ENCODE measurements around the gene TPRX2.
"Not testable (repeated sequence)": the region's sequence is repeated elsewhere in the genome, so short reads cannot be mapped to it uniquely, and the experiment has no call there.

TPRX2 gene

GRCh38 chr19:47858646-47859285 is at the start of gene TPRX2:
TSS of gene TPRX2 (plus strand) at chr19:47859235. CDS start at chr19:47859247, 12 bp downstream.
- DNase-seq (ENCODE audit: low read depth in 2 of 2), result not testable (repeated sequence)

GRCh38 chr19:47813304-47813994 is 45.6 kb upstream of the TPRX2 start:
- peak; percentile 39 to 65 for DNase-seq (ENCODE audit: low read depth in 2 of 2)

- no peak for DNase-seq (ENCODE audit: low read depth in 2 of 2)
These were observed 45.1 kb upstream of the TPRX2 start for GRCh38 chr19:47813995-47814328.

GRCh38 chr19:47816270-47816669 is 42.8 kb upstream of the TPRX2 start:
- DNase-seq (ENCODE audit: low read depth in 2 of 2), result not testable (repeated sequence)

- DNase-seq (ENCODE audit: low read depth in 2 of 2), result not testable (repeated sequence)
These were observed 40.8 kb upstream of the TPRX2 start for GRCh38 chr19:47818221-47818620.

- DNase-seq (ENCODE audit: low read depth in 2 of 2), result no peak
These were observed 39.2 kb upstream of the TPRX2 start for GRCh38 chr19:47819858-47820257.

- no peak for DNase-seq (ENCODE audit: low read depth in 2 of 2)
These were observed 38.6 kb upstream of the TPRX2 start for GRCh38 chr19:47820410-47820809.

GRCh38 chr19:47821460-47822020 is 37.5 kb upstream of the TPRX2 start, which contains the start of gene CRX:
TSS of gene CRX (plus strand) at chr19:47821937. CDS start at chr19:47834444, 12,507 bp downstream.
- DNase-seq (ENCODE audit: low read depth in 2 of 2), result no peak

- no peak for DNase-seq (ENCODE audit: low read depth in 2 of 2)
These were observed 34.6 kb upstream of the TPRX2 start for GRCh38 chr19:47824396-47824795.

- no peak for DNase-seq (ENCODE audit: low read depth in 2 of 2)
These were observed 32.2 kb upstream of the TPRX2 start for GRCh38 chr19:47826800-47827199.

- DNase-seq (ENCODE audit: low read depth in 2 of 2), result no peak
These were observed 26.3 kb upstream of the TPRX2 start for GRCh38 chr19:47832723-47833122.

- DNase-seq (ENCODE audit: low read depth in 2 of 2), result no peak
These were observed 23.0 kb upstream of the TPRX2 start for GRCh38 chr19:47836038-47836437.

GRCh38 chr19:47839411-47839810 is 19.6 kb upstream of the TPRX2 start:
- no peak for DNase-seq (ENCODE audit: low read depth in 2 of 2)

GRCh38 chr19:47839913-47840312 is 19.1 kb upstream of the TPRX2 start:
- no peak for DNase-seq (ENCODE audit: low read depth in 2 of 2)

- no peak for DNase-seq (ENCODE audit: low read depth in 2 of 2)
These were observed 16.1 kb upstream of the TPRX2 start for GRCh38 chr19:47842941-47843340.

- DNase-seq (ENCODE audit: low read depth in 2 of 2), result no peak
These were observed 10.6 kb upstream of the TPRX2 start for GRCh38 chr19:47848425-47848822.

GRCh38 chr19:47848823-47849473 is 10.1 kb upstream of the TPRX2 start:
- no peak for DNase-seq (ENCODE audit: low read depth in 2 of 2)

GRCh38 chr19:47853003-47853402 is 6.0 kb upstream of the TPRX2 start:
- DNase-seq (ENCODE audit: low read depth in 2 of 2), result no peak

GRCh38 chr19:47854459-47854858 is 4.6 kb upstream of the TPRX2 start:
- DNase-seq (ENCODE audit: low read depth in 2 of 2), result no peak

GRCh38 chr19:47858231-47858630 is 804 bp upstream of the TPRX2 start:
- DNase-seq (ENCODE audit: low read depth in 2 of 2), result not testable (repeated sequence)

- DNase-seq (ENCODE audit: low read depth in 2 of 2), result not testable (repeated sequence)
These were observed 803 bp downstream of the TPRX2 start for GRCh38 chr19:47859838-47860237.

GRCh38 chr19:47860602-47861297 is 1.7 kb downstream of the TPRX2 start:
- no peak for DNase-seq (ENCODE audit: low read depth in 2 of 2)

All from stimulated activated CD8-positive, alpha-beta memory T cell treated with anti-CD3 and anti-CD28 coated beads, Interleukin-7, amount 100 ng/mL, for 1 hour (primary cell).